ENCODE data around the gene ZNF91. TPM values are rescaled to one million over a fixed set of nuclear protein-coding genes. Genes with fewer than 3 reads are reported as not detected.

The ZNF91 gene
- total RNA-seq, 1 donor from 2014 or later = 31.7 TPM

GRCh38 chr19:23311551-23311950 lies 83.7 kb downstream of the ZNF91 start:
- TF ChIP-seq, protein P1, sequence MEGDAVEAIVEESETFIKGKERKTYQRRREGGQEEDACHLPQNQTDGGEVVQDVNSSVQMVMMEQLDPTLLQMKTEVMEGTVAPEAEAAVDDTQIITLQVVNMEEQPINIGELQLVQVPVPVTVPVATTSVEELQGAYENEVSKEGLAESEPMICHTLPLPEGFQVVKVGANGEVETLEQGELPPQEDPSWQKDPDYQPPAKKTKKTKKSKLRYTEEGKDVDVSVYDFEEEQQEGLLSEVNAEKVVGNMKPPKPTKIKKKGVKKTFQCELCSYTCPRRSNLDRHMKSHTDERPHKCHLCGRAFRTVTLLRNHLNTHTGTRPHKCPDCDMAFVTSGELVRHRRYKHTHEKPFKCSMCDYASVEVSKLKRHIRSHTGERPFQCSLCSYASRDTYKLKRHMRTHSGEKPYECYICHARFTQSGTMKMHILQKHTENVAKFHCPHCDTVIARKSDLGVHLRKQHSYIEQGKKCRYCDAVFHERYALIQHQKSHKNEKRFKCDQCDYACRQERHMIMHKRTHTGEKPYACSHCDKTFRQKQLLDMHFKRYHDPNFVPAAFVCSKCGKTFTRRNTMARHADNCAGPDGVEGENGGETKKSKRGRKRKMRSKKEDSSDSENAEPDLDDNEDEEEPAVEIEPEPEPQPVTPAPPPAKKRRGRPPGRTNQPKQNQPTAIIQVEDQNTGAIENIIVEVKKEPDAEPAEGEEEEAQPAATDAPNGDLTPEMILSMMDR (IDR thresholded peaks at IDR 0.05) = no peak
- Mint-ChIP-seq H3K9me3 (ENCODE audit: unreplicated experiment) (peaks cover 46% of the 10 kb centered on the region), H3K4me1 (ENCODE audit: unreplicated experiment) (no peaks in the 10 kb centered on the region), H3K4me3 (ENCODE audit: unreplicated experiment) (no peak overlapping the region), H3K27me3 (ENCODE audit: unreplicated experiment) (no peaks in the 10 kb centered on the region), H3K27ac (ENCODE audit: unreplicated experiment) (no peak overlapping the region), H3K36me3 (ENCODE audit: unreplicated experiment) (peaks cover 3% of the 10 kb centered on the region)
- no peak for DNase-seq (ENCODE audit: extremely low spot score, unreplicated experiment)

DNA sequence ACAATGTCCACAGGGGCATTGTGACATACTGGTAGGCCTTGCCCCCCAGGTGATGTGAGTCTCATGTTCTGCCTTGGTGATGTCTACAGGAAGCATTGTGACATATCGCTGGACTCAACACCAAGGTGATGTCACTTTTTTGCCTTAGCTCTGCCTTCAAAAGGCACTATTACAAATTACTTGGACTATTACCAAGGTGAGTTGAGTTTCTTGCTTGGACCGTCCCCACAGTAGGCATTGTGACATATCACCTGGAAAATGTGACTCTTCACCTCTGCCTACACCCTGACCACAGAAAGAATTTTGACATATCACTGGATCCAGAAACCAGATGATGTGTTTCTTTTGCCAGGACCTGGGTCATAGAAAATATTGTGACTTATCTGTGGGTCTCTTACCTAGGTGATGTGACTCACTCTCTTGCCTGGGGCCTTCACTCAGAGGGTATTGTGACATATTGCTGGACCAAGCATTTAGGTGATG lies 84.5 kb downstream of the ZNF91 start:
- Mint-ChIP-seq H3K4me1 (ENCODE audit: unreplicated experiment) (no peaks in the 10 kb centered on the region), H3K27me3 (ENCODE audit: unreplicated experiment) (no peaks in the 10 kb centered on the region), H3K27ac (ENCODE audit: unreplicated experiment) (no peak overlapping the region), H3K4me3 (ENCODE audit: unreplicated experiment) (no peak overlapping the region), H3K9me3 (ENCODE audit: unreplicated experiment) (peaks cover 46% of the 10 kb centered on the region), H3K36me3 (ENCODE audit: unreplicated experiment) (peaks cover 3% of the 10 kb centered on the region)
- no peak for DNase-seq (ENCODE audit: extremely low spot score, unreplicated experiment)
- TF ChIP-seq, protein P1 (IDR thresholded peaks at IDR 0.05) = no peak

- H3K9me3 Mint-ChIP-seq (ENCODE audit: unreplicated experiment) = peaks cover 49% of the 10 kb centered on the region
- H3K4me1 Mint-ChIP-seq (ENCODE audit: unreplicated experiment) = no peaks in the 10 kb centered on the region
- no peak overlapping the region for H3K4me3 Mint-ChIP-seq (ENCODE audit: unreplicated experiment)
- TF ChIP-seq, protein P1 (IDR thresholded peaks at IDR 0.05) = no peak
- no peak overlapping the region for H3K27ac Mint-ChIP-seq (ENCODE audit: unreplicated experiment)
- DNase-seq (ENCODE audit: extremely low spot score, unreplicated experiment) = no peak
- H3K27me3 Mint-ChIP-seq (ENCODE audit: unreplicated experiment) = no peaks in the 10 kb centered on the region
- peaks cover 3% of the 10 kb centered on the region for H3K36me3 Mint-ChIP-seq (ENCODE audit: unreplicated experiment)
Measured at GRCh38 chr19:23309926-23310325, 85.3 kb downstream of the ZNF91 start.

GRCh38 chr19:23305555-23305954 lies 89.7 kb downstream of the ZNF91 start:
- no peaks in the 10 kb centered on the region for H3K27me3 Mint-ChIP-seq (ENCODE audit: unreplicated experiment)
- no peaks in the 10 kb centered on the region for H3K4me1 Mint-ChIP-seq (ENCODE audit: unreplicated experiment)
- H3K9me3 Mint-ChIP-seq (ENCODE audit: unreplicated experiment) = peaks cover 52% of the 10 kb centered on the region
- no peak overlapping the region for H3K27ac Mint-ChIP-seq (ENCODE audit: unreplicated experiment)
- H3K4me3 Mint-ChIP-seq (ENCODE audit: unreplicated experiment) = no peak overlapping the region
- DNase-seq (ENCODE audit: extremely low spot score, unreplicated experiment) = no peak
- H3K36me3 Mint-ChIP-seq (ENCODE audit: unreplicated experiment) = peaks cover 3% of the 10 kb centered on the region
- TF ChIP-seq, protein P1 (IDR thresholded peaks at IDR 0.05) = no peak

DNA sequence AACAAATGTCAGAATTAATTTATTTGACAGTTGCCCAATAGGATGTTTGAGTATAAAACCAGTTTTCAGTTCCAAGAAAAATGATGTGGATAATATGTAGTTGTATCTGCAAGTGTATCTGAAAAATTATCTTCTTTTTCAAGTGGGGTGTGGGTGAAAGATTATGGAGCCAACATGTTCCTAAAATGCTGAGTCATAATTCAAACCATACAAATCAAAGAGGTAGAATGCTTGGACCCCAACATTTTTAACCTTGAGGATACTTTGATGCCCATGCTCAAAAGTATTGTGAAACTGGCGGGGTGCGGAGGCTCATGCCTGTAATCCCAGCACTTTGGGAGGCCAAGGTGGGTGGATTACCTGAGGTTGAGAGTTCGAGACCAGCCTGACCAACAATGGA lies 91.0 kb downstream of the ZNF91 start:
- no peak overlapping the region for H3K4me3 Mint-ChIP-seq (ENCODE audit: unreplicated experiment)
- H3K4me1 Mint-ChIP-seq (ENCODE audit: unreplicated experiment) = no peaks in the 10 kb centered on the region
- no peak overlapping the region for H3K27ac Mint-ChIP-seq (ENCODE audit: unreplicated experiment)
- DNase-seq (ENCODE audit: extremely low spot score, unreplicated experiment) = no peak
- H3K27me3 Mint-ChIP-seq (ENCODE audit: unreplicated experiment) = no peaks in the 10 kb centered on the region
- TF ChIP-seq, protein P1 (IDR thresholded peaks at IDR 0.05) = no peak
- peaks cover 58% of the 10 kb centered on the region for H3K9me3 Mint-ChIP-seq (ENCODE audit: unreplicated experiment)
- H3K36me3 Mint-ChIP-seq (ENCODE audit: unreplicated experiment) = peaks cover 3% of the 10 kb centered on the region
